ENCODE measurements around the gene DPP4.
A peak's percentile ranks its signal among the peaks of the same experiment; 100 is the strongest.

The DPP4 gene

DNA sequence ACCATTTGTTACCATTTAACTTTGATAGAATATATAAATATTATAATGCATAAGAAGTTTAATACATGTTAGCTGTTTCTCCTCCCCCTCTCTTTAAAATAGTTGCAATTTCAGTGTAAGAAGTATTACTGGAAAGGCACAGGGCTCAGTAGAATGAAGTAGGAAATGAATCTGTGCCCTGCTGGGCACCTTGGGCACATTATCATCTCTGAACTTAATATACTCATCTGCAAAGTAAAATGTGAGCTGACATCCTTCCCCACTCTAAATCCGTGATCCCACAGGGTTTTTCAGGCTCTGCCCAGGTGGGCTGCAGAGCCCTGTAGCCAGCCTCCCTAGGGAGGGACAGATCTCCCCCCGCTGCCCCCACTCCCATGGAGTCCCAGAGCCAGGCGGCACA lies 56.8 kb downstream of the DPP4 start:
- no peak overlapping the region for H3K9ac ChIP-seq (ENCODE audit: low read length)
- no peaks in the 10 kb centered on the region for H3K9me3 ChIP-seq (ENCODE audit: control insufficient read depth, low read length)
- no peak overlapping the region for H2AK5ac ChIP-seq (ENCODE audit: low read length, severe bottlenecking)
- no peak overlapping the region for H2BK5ac ChIP-seq (ENCODE audit: low read depth, low read length, poor library complexity, severe bottlenecking)
- H3K4me3 ChIP-seq (ENCODE audit: insufficient read depth in 1 of 2, low read depth in 1 of 2, low read length in 2 of 2) = no peak overlapping the region
- H2BK15ac ChIP-seq (ENCODE audit: low read depth, poor library complexity, severe bottlenecking) = no peak overlapping the region
- H4K8ac ChIP-seq (ENCODE audit: low read length) = no peak overlapping the region
- H4K91ac ChIP-seq (ENCODE audit: low read length) = peak overlapping the region; percentile 56
- no peak overlapping the region for H3K23ac ChIP-seq (ENCODE audit: low read length in 2 of 2)
- no peak overlapping the region for H3K27ac ChIP-seq (ENCODE audit: low read length, poor library complexity, severe bottlenecking)
- no peaks in the 10 kb centered on the region for H3K79me1 ChIP-seq (replicated peaks; ENCODE audit: low read length, poor library complexity, severe bottlenecking)
- peaks cover 2% of the 10 kb centered on the region for H3K4me1 ChIP-seq (ENCODE audit: control insufficient read depth, insufficient read depth, low read depth, low read length)
- no peak for DNase-seq
- no peak overlapping the region for H3K18ac ChIP-seq (ENCODE audit: low read depth in 1 of 2, low read length in 2 of 2)
- WGBS = 87% methylated on average over 3 of the region's 3 CpGs
- H2BK12ac ChIP-seq (ENCODE audit: low read length in 2 of 2) = no peak overlapping the region
- no peak overlapping the region for H3K4me2 ChIP-seq (ENCODE audit: low read length, poor library complexity, severe bottlenecking)
- H3K4ac ChIP-seq (ENCODE audit: low read depth in 1 of 2, low read length in 2 of 2) = no peak overlapping the region
- H2AFZ ChIP-seq (ENCODE audit: low read depth, low read length) = no peak overlapping the region
- H2BK120ac ChIP-seq (ENCODE audit: low read depth, low read length) = no peak overlapping the region
- H3K14ac ChIP-seq (ENCODE audit: low read length in 2 of 2) = no peak overlapping the region
- H3K27me3 ChIP-seq (ENCODE audit: control insufficient read depth in 1 of 2, insufficient read depth in 1 of 2, low read length in 2 of 2) = no peaks in the 10 kb centered on the region
- H3K36me3 ChIP-seq (ENCODE audit: control insufficient read depth in 1 of 2, insufficient read depth in 2 of 2, low read depth in 1 of 2, low read length in 2 of 2) = peaks cover 0 to 100% of the 10 kb centered on the region in 2 experiments

- Histone ChIP-seq H3K14ac (ENCODE audit: low read length in 2 of 2) (no peak overlapping the region), H3K9ac (ENCODE audit: low read length) (no peak overlapping the region), H2BK120ac (ENCODE audit: low read depth, low read length) (no peak overlapping the region), H2BK15ac (ENCODE audit: low read depth, poor library complexity, severe bottlenecking) (no peak overlapping the region), H4K8ac (ENCODE audit: low read length) (no peak overlapping the region), H2BK12ac (ENCODE audit: low read length in 2 of 2) (no peak overlapping the region), H3K9me3 (ENCODE audit: control insufficient read depth, low read length) (no peaks in the 10 kb centered on the region), H3K27ac (ENCODE audit: low read length, poor library complexity, severe bottlenecking) (no peak overlapping the region), H4K91ac (ENCODE audit: low read length) (no peak overlapping the region), H3K4me3 (ENCODE audit: insufficient read depth in 1 of 2, low read depth in 1 of 2, low read length in 2 of 2) (no peak overlapping the region), H3K4me2 (ENCODE audit: low read length, poor library complexity, severe bottlenecking) (no peak overlapping the region), H2AK5ac (ENCODE audit: low read length, severe bottlenecking) (no peak overlapping the region), H2BK5ac (ENCODE audit: low read depth, low read length, poor library complexity, severe bottlenecking) (no peak overlapping the region), H3K4me1 (ENCODE audit: control insufficient read depth, insufficient read depth, low read depth, low read length) (no peaks in the 10 kb centered on the region), H3K27me3 (ENCODE audit: control insufficient read depth in 1 of 2, insufficient read depth in 1 of 2, low read length in 2 of 2) (no peaks in the 10 kb centered on the region), H3K36me3 (ENCODE audit: control insufficient read depth in 1 of 2, insufficient read depth in 2 of 2, low read depth in 1 of 2, low read length in 2 of 2) (peaks cover 0 to 100% of the 10 kb centered on the region in 2 experiments), H3K4ac (ENCODE audit: low read depth in 1 of 2, low read length in 2 of 2) (no peak overlapping the region), H3K23ac (ENCODE audit: low read length in 2 of 2) (no peak overlapping the region), H3K18ac (ENCODE audit: low read depth in 1 of 2, low read length in 2 of 2) (no peak overlapping the region), H3K79me1 (replicated peaks; ENCODE audit: low read length, poor library complexity, severe bottlenecking) (no peaks in the 10 kb centered on the region), H2AFZ (ENCODE audit: low read depth, low read length) (no peak overlapping the region)
- DNase-seq = no peak
- no CpG with 5 or more reads among the region's 2 CpGs for WGBS
Measured at GRCh38 chr2:162016080-162016479, 57.9 kb downstream of the DPP4 start.

DNA sequence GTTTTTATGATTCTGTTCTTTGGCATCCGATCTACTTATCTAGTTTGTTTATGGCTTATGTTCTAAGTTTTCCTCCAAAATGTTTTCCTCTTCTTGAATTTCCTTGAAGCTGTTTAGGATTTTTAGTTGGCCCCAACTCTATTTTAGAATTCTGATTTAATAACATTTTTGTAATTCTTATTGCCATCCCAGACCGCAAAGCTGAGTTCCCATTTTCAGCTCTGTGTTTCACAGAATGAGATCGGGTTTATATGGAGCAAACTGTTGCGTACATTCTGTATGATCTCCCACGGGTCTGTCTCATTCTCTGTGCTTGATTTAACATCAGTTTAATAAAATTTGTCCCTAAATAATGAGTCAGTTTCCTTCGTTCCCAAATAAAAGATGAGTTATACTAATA lies 59.3 kb downstream of the DPP4 start:
- Histone ChIP-seq H4K91ac (ENCODE audit: low read length) (no peak overlapping the region), H2BK5ac (ENCODE audit: low read depth, low read length, poor library complexity, severe bottlenecking) (no peak overlapping the region), H3K4ac (ENCODE audit: low read depth in 1 of 2, low read length in 2 of 2) (no peak overlapping the region), H2AK5ac (ENCODE audit: low read length, severe bottlenecking) (no peak overlapping the region), H3K27me3 (ENCODE audit: control insufficient read depth in 1 of 2, insufficient read depth in 1 of 2, low read length in 2 of 2) (no peaks in the 10 kb centered on the region), H2BK120ac (ENCODE audit: low read depth, low read length) (no peak overlapping the region), H3K4me3 (ENCODE audit: insufficient read depth in 1 of 2, low read depth in 1 of 2, low read length in 2 of 2) (no peak overlapping the region), H2BK15ac (ENCODE audit: low read depth, poor library complexity, severe bottlenecking) (no peak overlapping the region), H3K36me3 (ENCODE audit: control insufficient read depth in 1 of 2, insufficient read depth in 2 of 2, low read depth in 1 of 2, low read length in 2 of 2) (peaks cover 0 to 100% of the 10 kb centered on the region in 2 experiments), H3K14ac (ENCODE audit: low read length in 2 of 2) (no peak overlapping the region), H2BK12ac (ENCODE audit: low read length in 2 of 2) (no peak overlapping the region), H3K9me3 (ENCODE audit: control insufficient read depth, low read length) (no peaks in the 10 kb centered on the region), H3K23ac (ENCODE audit: low read length in 2 of 2) (no peak overlapping the region), H2AFZ (ENCODE audit: low read depth, low read length) (no peak overlapping the region), H3K18ac (ENCODE audit: low read depth in 1 of 2, low read length in 2 of 2) (no peak overlapping the region), H3K79me1 (replicated peaks; ENCODE audit: low read length, poor library complexity, severe bottlenecking) (no peaks in the 10 kb centered on the region), H3K9ac (ENCODE audit: low read length) (peak overlapping the region; percentile 27), H4K8ac (ENCODE audit: low read length) (no peak overlapping the region), H3K4me2 (ENCODE audit: low read length, poor library complexity, severe bottlenecking) (no peak overlapping the region), H3K27ac (ENCODE audit: low read length, poor library complexity, severe bottlenecking) (no peak overlapping the region), H3K4me1 (ENCODE audit: control insufficient read depth, insufficient read depth, low read depth, low read length) (no peaks in the 10 kb centered on the region)
- no peak for DNase-seq
- 95% methylated on average over 3 of the region's 6 CpGs for WGBS

GRCh38 chr2:162013514-162014475 lies 60.2 kb downstream of the DPP4 start:
- H3K9ac ChIP-seq (ENCODE audit: low read length) = peak overlapping the region; percentile 27
- no peak overlapping the region for H3K18ac ChIP-seq (ENCODE audit: low read depth in 1 of 2, low read length in 2 of 2)
- H2BK15ac ChIP-seq (ENCODE audit: low read depth, poor library complexity, severe bottlenecking) = no peak overlapping the region
- H3K23ac ChIP-seq (ENCODE audit: low read length in 2 of 2) = no peak overlapping the region
- DNase-seq = no peak
- H2BK12ac ChIP-seq (ENCODE audit: low read length in 2 of 2) = no peak overlapping the region
- no peak overlapping the region for H4K8ac ChIP-seq (ENCODE audit: low read length)
- peaks cover 0 to 100% of the 10 kb centered on the region in 2 experiments for H3K36me3 ChIP-seq (ENCODE audit: control insufficient read depth in 1 of 2, insufficient read depth in 2 of 2, low read depth in 1 of 2, low read length in 2 of 2)
- H2AFZ ChIP-seq (ENCODE audit: low read depth, low read length) = no peak overlapping the region
- no peak overlapping the region for H3K4me3 ChIP-seq (ENCODE audit: insufficient read depth in 1 of 2, low read depth in 1 of 2, low read length in 2 of 2)
- no peaks in the 10 kb centered on the region for H3K9me3 ChIP-seq (ENCODE audit: control insufficient read depth, low read length)
- no peak overlapping the region for H4K91ac ChIP-seq (ENCODE audit: low read length)
- 97% methylated on average over 5 of the region's 9 CpGs for WGBS
- no peak overlapping the region for H2BK5ac ChIP-seq (ENCODE audit: low read depth, low read length, poor library complexity, severe bottlenecking)
- H3K27me3 ChIP-seq (ENCODE audit: control insufficient read depth in 1 of 2, insufficient read depth in 1 of 2, low read length in 2 of 2) = no peaks in the 10 kb centered on the region
- H3K4ac ChIP-seq (ENCODE audit: low read depth in 1 of 2, low read length in 2 of 2) = no peak overlapping the region
- H3K79me1 ChIP-seq (replicated peaks; ENCODE audit: low read length, poor library complexity, severe bottlenecking) = no peaks in the 10 kb centered on the region
- no peak overlapping the region for H2AK5ac ChIP-seq (ENCODE audit: low read length, severe bottlenecking)
- no peak overlapping the region for H3K14ac ChIP-seq (ENCODE audit: low read length in 2 of 2)
- H3K4me1 ChIP-seq (ENCODE audit: control insufficient read depth, insufficient read depth, low read depth, low read length) = no peaks in the 10 kb centered on the region
- no peak overlapping the region for H2BK120ac ChIP-seq (ENCODE audit: low read depth, low read length)
- no peak overlapping the region for H3K4me2 ChIP-seq (ENCODE audit: low read length, poor library complexity, severe bottlenecking)
- H3K27ac ChIP-seq (ENCODE audit: low read length, poor library complexity, severe bottlenecking) = no peak overlapping the region
